HL-60 (cell line): ENCODE data around the gene CCND2.

ENCODE experiments used
- DNase-seq, 2 experiments: peaks; one replicate each; pipeline ENCODE4 v3.0.0-alpha.2; 2010 to 2020; ENCODE audit warnings: low read depth in 1 of 2, low spot score in 1 of 2
- H3K27ac ChIP-seq: fragments of 250-450 bp; sonication (Bioruptor Pico); replicated peaks from 2 replicates; pipeline ENCODE4 v1.5.1; 2020; ENCODE audit warnings: mild to moderate bottlenecking, moderate library complexity
- H3K27me3 ChIP-seq: fragments of 250-450 bp; sonication (Bioruptor Pico); 2 replicates; pipeline ENCODE4 v1.5.1; 2021; ENCODE audit warnings: mild to moderate bottlenecking, moderate library complexity; ENCODE audit not compliant: insufficient read depth, poor library complexity, severe bottlenecking
- H3K4me3 ChIP-seq: replicated peaks from 2 replicates; pipeline ENCODE4 v1.5.1; 2011; ENCODE audit warnings: mild to moderate bottlenecking, control low read depth, low read length; ENCODE audit not compliant: insufficient read depth
- CTCF ChIP-seq: IDR thresholded peaks from one replicate; pipeline ENCODE4 v1.5.1; 2011; ENCODE audit warnings: low read length, control low read depth, inconsistent platforms; ENCODE audit not compliant: insufficient read depth
- GABPA ChIP-seq: IDR thresholded peaks from 2 replicates; pipeline ENCODE4 v1.6.1; 2012; ENCODE audit warnings: low read depth
- POLR2AphosphoS5 ChIP-seq: IDR thresholded peaks from 2 replicates; pipeline ENCODE4 v1.6.1; 2012; ENCODE audit warnings: low read depth
- REST ChIP-seq: IDR thresholded peaks from 2 replicates; pipeline ENCODE4 v1.6.1; 2012; ENCODE audit warnings: low read depth; ENCODE audit not compliant: insufficient replicate concordance
- SPI1 ChIP-seq: IDR thresholded peaks from 2 replicates; pipeline ENCODE4 v1.6.1; 2012; ENCODE audit warnings: low read depth, mild to moderate bottlenecking, borderline replicate concordance

Gene CCND2

GRCh38 chr12:4227046-4227445, 46.5 kb upstream of the CCND2 start:
- TF ChIP-seq REST (no peak), CTCF (no peak), POLR2AphosphoS5 (no peak), SPI1 (no peak)
- H3K27me3 ChIP-seq: no peaks in the 10 kb centered on the region
- H3K4me3 ChIP-seq: no peak overlapping the region
- H3K27ac ChIP-seq: no peak overlapping the region
- no peak for DNase-seq

GRCh38 chr12:4228122-4228580, 45.4 kb upstream of the CCND2 start:
- TF ChIP-seq CTCF (no peak), GABPA (no peak)
- H3K27me3 ChIP-seq: no peaks in the 10 kb centered on the region
- no peak overlapping the region for H3K4me3 ChIP-seq
- no peak for DNase-seq
- no peak overlapping the region for H3K27ac ChIP-seq

GRCh38 chr12:4230526-4230925, 43.0 kb upstream of the CCND2 start:
- Histone ChIP-seq H3K27ac (no peak overlapping the region), H3K27me3 (no peaks in the 10 kb centered on the region), H3K4me3 (no peak overlapping the region)
- no peak for DNase-seq
- no peak for TF ChIP-seq GABPA
- no peak for TF ChIP-seq REST
- TF ChIP-seq POLR2AphosphoS5: no peak
- no peak for TF ChIP-seq CTCF
- no peak for TF ChIP-seq SPI1

- TF ChIP-seq CTCF (no peak), REST (no peak), POLR2AphosphoS5 (no peak), GABPA (no peak), SPI1 (no peak)
- H3K27ac ChIP-seq: no peak overlapping the region
Measured at GRCh38 chr12:4238577-4238976, 35.0 kb upstream of the CCND2 start.

More at GRCh38 chr12:4238577-4238976, 35.0 kb upstream of the CCND2 start:
- Histone ChIP-seq H3K4me3 (no peak overlapping the region), H3K27me3 (no peaks in the 10 kb centered on the region)
- DNase-seq: no peak
